Esophagus muscularis mucosa (tissue), 4 donors: Measurements from ENCODE around the gene GLRA2.

ENCODE experiments used
- EP300 ChIP-seq: sonication (generic); formaldehyde crosslinking; IDR thresholded peaks from one replicate; pipeline ENCODE4 v1.6.1; 2017; ENCODE audit warnings: antibody characterized with exemption
- POLR2AphosphoS5 ChIP-seq, 2 donors: sonication (generic); formaldehyde crosslinking; IDR thresholded peaks; one replicate each; pipeline ENCODE4 v1.6.1; 2017; ENCODE audit warnings: antibody characterized with exemption in 2 of 2
- TF ChIP-seq, protein P1 (sequence below), 3 experiments: fragments of 200-600 bp in 2 of 3; fragments of 450-650 bp in 1 of 3; sonication (generic) in 2 of 3; IDR thresholded peaks; one replicate each; pipeline ENCODE4 v1.5.1; 2017 to 2019; ENCODE audit warnings: antibody characterized with exemption in 3 of 3, mild to moderate bottlenecking in 2 of 3, moderate library complexity in 1 of 3

DNA sequence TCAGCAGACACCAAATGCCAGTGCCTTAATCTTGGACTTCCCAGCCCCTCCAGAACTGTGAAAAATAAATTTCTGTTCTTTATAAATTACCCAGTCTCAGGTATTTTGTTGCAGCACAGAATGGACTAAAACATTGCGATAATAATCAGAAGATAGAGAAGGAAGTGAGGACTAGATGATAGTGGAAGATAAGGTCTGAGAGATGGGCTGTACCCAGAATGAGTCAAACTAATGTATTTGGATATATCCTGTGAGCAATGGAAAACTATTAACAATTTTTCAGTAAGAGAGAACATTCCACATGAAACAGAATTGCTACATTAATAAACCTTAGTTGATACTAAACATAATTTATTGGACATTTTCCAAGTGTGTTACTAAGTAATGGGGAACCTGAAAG, 250.2 kb downstream of the GLRA2 start:
- TF ChIP-seq, protein P1, sequence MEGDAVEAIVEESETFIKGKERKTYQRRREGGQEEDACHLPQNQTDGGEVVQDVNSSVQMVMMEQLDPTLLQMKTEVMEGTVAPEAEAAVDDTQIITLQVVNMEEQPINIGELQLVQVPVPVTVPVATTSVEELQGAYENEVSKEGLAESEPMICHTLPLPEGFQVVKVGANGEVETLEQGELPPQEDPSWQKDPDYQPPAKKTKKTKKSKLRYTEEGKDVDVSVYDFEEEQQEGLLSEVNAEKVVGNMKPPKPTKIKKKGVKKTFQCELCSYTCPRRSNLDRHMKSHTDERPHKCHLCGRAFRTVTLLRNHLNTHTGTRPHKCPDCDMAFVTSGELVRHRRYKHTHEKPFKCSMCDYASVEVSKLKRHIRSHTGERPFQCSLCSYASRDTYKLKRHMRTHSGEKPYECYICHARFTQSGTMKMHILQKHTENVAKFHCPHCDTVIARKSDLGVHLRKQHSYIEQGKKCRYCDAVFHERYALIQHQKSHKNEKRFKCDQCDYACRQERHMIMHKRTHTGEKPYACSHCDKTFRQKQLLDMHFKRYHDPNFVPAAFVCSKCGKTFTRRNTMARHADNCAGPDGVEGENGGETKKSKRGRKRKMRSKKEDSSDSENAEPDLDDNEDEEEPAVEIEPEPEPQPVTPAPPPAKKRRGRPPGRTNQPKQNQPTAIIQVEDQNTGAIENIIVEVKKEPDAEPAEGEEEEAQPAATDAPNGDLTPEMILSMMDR (IDR thresholded peaks at IDR 0.05), result no peak
- TF ChIP-seq POLR2AphosphoS5 (IDR thresholded peaks at IDR 0.05) (no peak), EP300 (no peak)
